HepG2 (cell line): ENCODE data around the gene VWA1. TPM values are rescaled to one million over a fixed set of nuclear protein-coding genes. Genes with fewer than 3 reads are reported as not detected.

ENCODE experiments used
- HOMEZ ChIP-seq: IDR thresholded peaks from 2 replicates; pipeline ENCODE4 v1.6.1; 2016; ENCODE audit warnings: low read depth
- KLF11 ChIP-seq: IDR thresholded peaks from 2 replicates; pipeline ENCODE4 v1.6.1; 2016; ENCODE audit warnings: missing compliant biosample characterization
- KLF16 ChIP-seq, 2 experiments: sonication (generic) in 1 of 2; formaldehyde crosslinking in 1 of 2; IDR thresholded peaks; 2 replicates each; pipeline versions ENCODE4 v1.6.1 to v1.8.0; 2016 to 2023; ENCODE audit warnings: missing genetic modification reagents in 2 of 2, missing compliant biosample characterization in 1 of 2
- MTERF4 ChIP-seq: sonication (generic); formaldehyde crosslinking; IDR thresholded peaks from 2 replicates; pipeline ENCODE4 v1.8.0; 2023; ENCODE audit warnings: mild to moderate bottlenecking, missing genetic modification reagents
- NR2F6 ChIP-seq, 2 experiments: IDR thresholded peaks; 2 replicates each; pipeline ENCODE4 v1.6.1; 2016; ENCODE audit warnings: antibody characterized with exemption in 1 of 2, mild to moderate bottlenecking in 1 of 2
- POGK ChIP-seq: sonication (generic); formaldehyde crosslinking; conservative IDR thresholded peaks from 2 replicates; pipeline ENCODE4 v1.8.0; 2022; ENCODE audit warnings: mild to moderate bottlenecking, moderate library complexity, missing genetic modification reagents
- REPIN1 ChIP-seq: sonication (generic); formaldehyde crosslinking; IDR thresholded peaks from 2 replicates; pipeline ENCODE4 v1.8.0; 2022; ENCODE audit warnings: missing genetic modification reagents, low read depth, mild to moderate bottlenecking, borderline replicate concordance
- SETDB1 ChIP-seq: sonication (generic); formaldehyde crosslinking; IDR thresholded peaks from 2 replicates; pipeline ENCODE4 v1.5.1; 2020; ENCODE audit warnings: missing genetic modification reagents, mild to moderate bottlenecking, borderline replicate concordance
- SRSF1 ChIP-seq: fragments of 200-400 bp; formaldehyde crosslinking; optimal IDR thresholded peaks from 2 replicates; pipeline ENCODE3; 2017; ENCODE audit warnings: mild to moderate bottlenecking, low read depth, low read length, moderate library complexity
- THRA ChIP-seq: sonication (generic); formaldehyde crosslinking; IDR thresholded peaks from 2 replicates; pipeline ENCODE4 v1.4.0; 2020; ENCODE audit warnings: missing genetic modification reagents, borderline replicate concordance
- UBTF ChIP-seq: sonication (generic); formaldehyde crosslinking; IDR thresholded peaks from 2 replicates; pipeline ENCODE4 v1.4.0; 2020; ENCODE audit warnings: mild to moderate bottlenecking, missing genetic modification reagents
- YEATS2 ChIP-seq: sonication (generic); formaldehyde crosslinking; IDR thresholded peaks from 2 replicates; pipeline ENCODE4 v1.4.0; 2020; ENCODE audit warnings: missing genetic modification reagents, borderline replicate concordance
- ZGPAT ChIP-seq: IDR thresholded peaks from 2 replicates; pipeline ENCODE4 v1.6.1; 2016; ENCODE audit warnings: mild to moderate bottlenecking
- ZIK1 ChIP-seq: sonication (generic); formaldehyde crosslinking; IDR thresholded peaks from 2 replicates; pipeline ENCODE4 v1.5.0; 2020; ENCODE audit warnings: mild to moderate bottlenecking, low read depth, missing genetic modification reagents, borderline replicate concordance
- ZNF552 ChIP-seq: sonication (generic); formaldehyde crosslinking; IDR thresholded peaks from 2 replicates; pipeline ENCODE4 v1.9.0; 2022; ENCODE audit warnings: missing genetic modification reagents, mild to moderate bottlenecking, borderline replicate concordance
- ZNF556 ChIP-seq: sonication (generic); formaldehyde crosslinking; IDR thresholded peaks from 2 replicates; pipeline ENCODE4 v1.4.0; 2020; ENCODE audit warnings: mild to moderate bottlenecking, missing genetic modification reagents, borderline replicate concordance
- polyA plus RNA-seq, 8 experiments: library from polyadenylated mRNA; depleted of rRNA in 3 of 8; stranded (reverse) in 7 of 8; unstranded in 1 of 8; fragments of >200 nt; fragmentation: Illumina TruSeq in 4 of 8; extraction: Trizol in 4 of 8; gene quantifications; 2 replicates each; pipeline versions ENCODE4 v1.2.1 to v1.2.3, GENCODE V29; 2011 to 2016; ENCODE audit warnings: low read depth in 4 of 8, missing spikeins in 1 of 8, mixed read lengths in 1 of 8; ENCODE audit not compliant: insufficient read depth in 1 of 8
- total RNA-seq, 5 experiments: library from RNA; depleted of rRNA; stranded (reverse); fragments of >200 nt; fragmentation: Illumina TruSeq; extraction: Trizol; gene quantifications; 2 replicates each; pipeline ENCODE4 v1.2.3, GENCODE V29; 2016; ENCODE audit warnings: low read depth in 1 of 5

The VWA1 gene
- total and polyA plus RNA-seq, 2 of the 13 experiments (the other 11 are each of a cell fraction or from before 2014, with no cell fraction given), result 40.9 to 57.5 TPM

- TF ChIP-seq ZGPAT (CRISPR knock-in tag) (peak; percentile 81), ZIK1 (CRISPR knock-in tag) (peak; percentile 85; the same call in 1 of the 2 replicates), THRA (CRISPR knock-in tag) (peak; percentile 71), UBTF (CRISPR knock-in tag) (peak; percentile 87), YEATS2 (peak; percentile 65; the same call in 1 of the 2 replicates), HOMEZ (CRISPR knock-in tag) (peak; percentile 59; the same call in 1 of the 2 replicates), KLF11 (CRISPR knock-in tag) (no peak), SETDB1 (CRISPR knock-in tag) (no peak), KLF16 (CRISPR knock-in tag; IDR thresholded peaks at IDR 0.05) (peak in 1 of 2 experiments; percentile 83; a peak in 2 of 4 replicates), POGK (CRISPR knock-in tag) (peak; percentile 51; the same call in 1 of the 2 replicates), MTERF4 (0 out of 2 replicates have a peak, but pooled peaks have one; percentile 1), ZNF552 (CRISPR knock-in tag) (no peak), ZNF556 (CRISPR knock-in tag) (0 out of 2 replicates have a peak, but pooled peaks have one; percentile 35), SRSF1 (peak; percentile 97), REPIN1 (CRISPR knock-in tag) (peak; percentile 42; the same call in 1 of the 2 replicates), NR2F6 (IDR thresholded peaks at IDR 0.05) (peak; percentile 71), NR2F6 (CRISPR knock-in tag; IDR thresholded peaks at IDR 0.05) (peak; percentile 93)
Measured at GRCh38 chr1:1431845-1432273, 3.6 kb upstream of the VWA1 start (continued).
